ENCODE measurements around the gene ATF3. TPM values are rescaled to one million over a fixed set of nuclear protein-coding genes. Genes with fewer than 3 reads are reported as not detected.
"Not testable (repeated sequence)": the region's sequence is repeated elsewhere in the genome, so short reads cannot be mapped to it uniquely, and the experiment has no call there.

ATF3 gene
- total and polyA plus RNA-seq, 8 donors, result 8.3 to 28.8 (median 20.4) TPM

DNA sequence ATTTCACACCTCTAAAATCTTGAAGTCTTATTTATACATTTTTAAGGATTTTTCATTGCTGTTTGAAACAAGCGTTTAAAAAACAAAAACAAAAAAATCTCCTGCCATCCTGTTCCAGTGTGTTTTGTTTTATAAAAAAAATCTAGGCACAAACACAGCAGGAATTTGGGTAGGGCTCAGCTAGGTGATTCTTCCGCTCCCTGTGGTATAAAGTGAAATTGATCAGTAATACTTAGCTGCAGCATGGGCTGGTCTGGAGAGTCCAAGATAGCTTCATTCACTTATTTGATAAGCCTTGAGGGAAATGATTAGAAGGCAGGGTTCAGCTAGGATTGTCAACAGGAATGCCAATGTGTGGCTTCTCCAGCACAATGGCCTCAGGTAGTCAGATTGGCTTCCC lies 25.7 kb downstream of the ATF3 start:
- ATAC-seq, result no peak
- Histone ChIP-seq H3K36me3 (no peaks in the 10 kb centered on the region), H3K4me1 (no peaks in the 10 kb centered on the region), H3K27me3 (no peaks in the 10 kb centered on the region), H3K27ac (no peak overlapping the region), H3K4me3 (no peak overlapping the region), H3K9me3 (no peaks in the 10 kb centered on the region)
- FAIRE-seq, result no peak
- TF ChIP-seq, protein P1, sequence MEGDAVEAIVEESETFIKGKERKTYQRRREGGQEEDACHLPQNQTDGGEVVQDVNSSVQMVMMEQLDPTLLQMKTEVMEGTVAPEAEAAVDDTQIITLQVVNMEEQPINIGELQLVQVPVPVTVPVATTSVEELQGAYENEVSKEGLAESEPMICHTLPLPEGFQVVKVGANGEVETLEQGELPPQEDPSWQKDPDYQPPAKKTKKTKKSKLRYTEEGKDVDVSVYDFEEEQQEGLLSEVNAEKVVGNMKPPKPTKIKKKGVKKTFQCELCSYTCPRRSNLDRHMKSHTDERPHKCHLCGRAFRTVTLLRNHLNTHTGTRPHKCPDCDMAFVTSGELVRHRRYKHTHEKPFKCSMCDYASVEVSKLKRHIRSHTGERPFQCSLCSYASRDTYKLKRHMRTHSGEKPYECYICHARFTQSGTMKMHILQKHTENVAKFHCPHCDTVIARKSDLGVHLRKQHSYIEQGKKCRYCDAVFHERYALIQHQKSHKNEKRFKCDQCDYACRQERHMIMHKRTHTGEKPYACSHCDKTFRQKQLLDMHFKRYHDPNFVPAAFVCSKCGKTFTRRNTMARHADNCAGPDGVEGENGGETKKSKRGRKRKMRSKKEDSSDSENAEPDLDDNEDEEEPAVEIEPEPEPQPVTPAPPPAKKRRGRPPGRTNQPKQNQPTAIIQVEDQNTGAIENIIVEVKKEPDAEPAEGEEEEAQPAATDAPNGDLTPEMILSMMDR (IDR thresholded peaks at IDR 0.05), result no peak
- 90 to 96% methylated on average over 2 of the region's 2 CpGs for WGBS, 2 donors
- intact Hi-C loops (cut with DNase I), result no loop called here
- no peak for DNase-seq

DNA sequence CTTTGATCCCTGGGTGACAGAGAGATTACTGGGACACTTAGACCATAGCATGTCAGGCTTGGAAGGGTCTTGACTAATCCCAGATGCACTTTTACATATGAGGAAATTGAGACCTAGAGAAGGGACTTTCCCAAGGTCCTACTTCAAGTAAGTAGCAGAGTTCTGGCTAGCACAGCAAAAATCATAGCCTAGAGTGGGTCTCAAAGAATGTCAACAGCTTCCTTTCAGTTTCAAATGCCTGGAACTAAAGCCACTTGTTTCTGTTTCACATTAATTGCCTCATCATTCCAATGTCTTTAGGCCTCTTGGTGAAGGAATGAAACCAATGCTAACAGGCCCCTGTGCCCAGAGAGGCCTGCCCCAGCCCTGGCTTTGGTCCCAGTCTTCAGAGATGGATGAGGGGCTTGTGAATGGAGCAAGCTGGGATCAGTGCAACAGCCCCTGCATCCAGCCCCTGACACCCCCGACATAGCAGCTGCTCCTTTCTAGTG lies 26.6 kb downstream of the ATF3 start:
- 84 to 97% methylated on average over 1 of the region's 1 CpG for WGBS, 2 donors
- Histone ChIP-seq H3K9me3 (no peaks in the 10 kb centered on the region), H3K27me3 (no peaks in the 10 kb centered on the region), H3K4me3 (no peak overlapping the region), H3K4me1 (no peaks in the 10 kb centered on the region), H3K36me3 (no peaks in the 10 kb centered on the region), H3K27ac (peak overlapping the region in 1 of 4 donors; percentile 13)
- FAIRE-seq (no peak), ATAC-seq (peak in 2 of 4 donors; percentile 16 to 31), DNase-seq (no peak)
- intact Hi-C loops (cut with DNase I), result no loop called here
- TF ChIP-seq, protein P1 (IDR thresholded peaks at IDR 0.05), result no peak

DNA sequence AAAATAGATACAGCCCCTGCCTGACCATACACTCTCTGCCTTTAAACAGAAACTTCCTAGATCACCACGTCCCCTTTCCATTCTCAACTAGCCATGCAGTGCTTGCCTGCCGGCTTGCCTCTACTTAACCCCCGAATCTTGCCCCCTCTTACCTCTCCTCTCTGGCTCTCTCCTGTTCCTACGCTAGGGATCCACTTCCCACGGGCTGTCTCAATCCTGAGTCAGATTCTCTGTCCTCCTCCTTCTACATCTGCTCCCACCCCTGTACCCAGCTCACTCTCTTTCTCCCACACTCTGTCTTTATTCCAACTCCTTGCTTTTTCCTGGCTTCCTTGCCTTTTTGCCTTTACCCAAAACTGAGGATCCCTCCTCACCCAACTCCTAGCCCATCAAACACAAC lies 29.3 kb downstream of the ATF3 start:
- no peaks in the 10 kb centered on the region for H3K4me1 ChIP-seq
- FAIRE-seq (no peak), ATAC-seq (no peak), DNase-seq (no peak)
- H3K4me3 ChIP-seq, result no peak overlapping the region
- TF ChIP-seq, protein P1 (IDR thresholded peaks at IDR 0.05), result no peak
- H3K27me3 ChIP-seq, result no peaks in the 10 kb centered on the region
- H3K9me3 ChIP-seq, result no peaks in the 10 kb centered on the region
- peak overlapping the region in 2 of 4 donors; percentile 6 to 23 for H3K27ac ChIP-seq
- no peaks in the 10 kb centered on the region for H3K36me3 ChIP-seq
- intact Hi-C loops (cut with DNase I), result no loop called here
- WGBS, 2 donors, result 65 to 76% methylated on average over 5 of the region's 5 CpGs

DNA sequence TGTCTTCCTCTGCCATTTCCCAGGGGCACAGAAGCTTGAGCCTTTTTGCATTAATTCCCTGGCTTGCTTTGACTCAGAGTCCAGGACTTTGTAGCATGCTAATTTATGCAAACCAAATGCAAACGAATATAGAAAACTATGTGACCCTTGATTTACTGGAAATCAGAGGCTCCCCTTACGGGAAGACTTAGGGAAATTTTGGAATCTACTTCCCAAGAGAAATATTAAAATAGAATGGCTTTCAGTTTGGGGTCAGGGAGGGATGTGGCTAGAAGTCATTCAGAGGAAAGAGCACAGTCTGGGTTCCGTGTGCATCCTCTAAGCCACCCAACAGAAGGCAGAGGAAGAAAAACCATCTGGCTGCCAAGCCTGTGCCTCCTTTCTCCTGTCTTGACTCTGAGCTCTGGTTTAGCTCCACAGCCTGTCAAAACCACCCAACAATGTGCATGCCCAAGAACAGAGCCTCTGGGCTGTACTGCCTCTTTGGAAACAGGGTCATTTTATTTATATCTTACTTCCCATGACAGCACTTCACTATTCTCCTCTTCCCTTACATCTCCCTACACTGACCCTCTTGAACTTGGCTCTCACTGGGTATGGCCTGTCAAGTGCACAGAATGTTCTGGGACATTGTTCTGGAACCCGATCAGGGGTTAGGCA lies 30.1 kb downstream of the ATF3 start:
- 56 to 61% methylated on average over 4 of the region's 4 CpGs for WGBS, 2 donors
- no peak for FAIRE-seq
- H3K27ac ChIP-seq, result peak overlapping the region in 2 of 4 donors; percentile 6 to 23
- no peaks in the 10 kb centered on the region for H3K27me3 ChIP-seq
- DNase-seq, result no peak
- no peaks in the 10 kb centered on the region for H3K9me3 ChIP-seq
- H3K4me1 ChIP-seq, result no peaks in the 10 kb centered on the region
- intact Hi-C loops (cut with DNase I), result no loop called here
- TF ChIP-seq, protein P1 (IDR thresholded peaks at IDR 0.05), result no peak
- no peak for ATAC-seq
- H3K4me3 ChIP-seq, result no peak overlapping the region
- H3K36me3 ChIP-seq, result no peaks in the 10 kb centered on the region

DNA sequence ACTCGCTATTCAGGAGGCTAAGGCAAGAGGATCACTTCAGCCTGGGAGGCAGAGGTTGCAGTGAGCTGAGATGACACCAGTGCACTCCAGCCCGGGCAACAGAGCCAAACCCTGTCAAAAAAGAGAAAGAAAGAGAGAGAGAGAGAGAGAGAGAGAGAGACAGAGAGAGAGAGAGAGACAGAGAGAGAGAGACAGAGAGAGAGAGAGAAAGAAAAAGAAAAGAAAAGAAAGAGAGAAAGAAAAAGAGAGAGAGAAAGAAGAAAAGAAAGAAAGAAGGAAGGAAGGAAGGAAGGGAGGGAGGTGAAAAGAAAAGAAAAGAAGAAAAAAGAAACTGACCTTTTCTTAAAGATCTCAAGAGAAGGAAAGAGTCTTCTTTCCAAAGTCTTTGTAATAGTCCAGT lies 31.0 kb downstream of the ATF3 start:
- DNase-seq; intact Hi-C loops (cut with DNase I); H3K36me3 ChIP-seq; H3K4me3 ChIP-seq; H3K27me3 ChIP-seq; H3K27ac ChIP-seq; FAIRE-seq; ATAC-seq; H3K4me1 ChIP-seq; H3K9me3 ChIP-seq: not testable (repeated sequence)
- WGBS, 2 donors, result 69 to 83% methylated on average over 2 of the region's 2 CpGs

Measured in pancreas (tissue), 10 donors.